Urinary bladder (tissue), 4 donors: ENCODE data around the gene CDC42. TPM values are rescaled to one million over a fixed set of nuclear protein-coding genes. Genes with fewer than 3 reads are reported as not detected.

ENCODE experiments used
- DNase-seq: peaks from one replicate; pipeline ENCODE4 v3.0.0-alpha.2; 2015; ENCODE audit errors: extremely low spot score
- H3K27ac ChIP-seq: one replicate; pipeline ENCODE4 v1.5.1; 2013; ENCODE audit warnings: low read depth, mild to moderate bottlenecking, moderate library complexity
- H3K36me3 ChIP-seq: one replicate; pipeline ENCODE4 v1.6.1; 2013; ENCODE audit warnings: mild to moderate bottlenecking, moderate library complexity; ENCODE audit not compliant: insufficient read depth
- H3K4me1 ChIP-seq: one replicate; pipeline ENCODE4 v1.6.1; 2013; ENCODE audit warnings: mild to moderate bottlenecking, moderate library complexity; ENCODE audit not compliant: insufficient read depth
- H3K4me3 ChIP-seq: one replicate; pipeline ENCODE4 v1.5.1; 2013; ENCODE audit warnings: low read depth, low read length
- WGBS: extraction: QIAGEN DNeasy Blood & Tissue Kit; methylation state at CpG from one replicate; pipeline ENCODE4 v1.1.7; 2013; 5-methylcytosine and 5-hydroxymethylcytosine counted together
- polyA plus RNA-seq: library from polyadenylated mRNA; stranded (reverse); fragments of 200-250 nt; gene quantifications from one replicate; pipeline ENCODE4 v1.2.3, GENCODE V29; 2013
- total RNA-seq: library from RNA; depleted of rRNA; stranded (reverse); fragments of >200 nt; gene quantifications from one replicate; pipeline ENCODE4 v1.2.3, GENCODE V29; 2014
- donor health status: healthy with polysubstance abuse.
- donor health status: healthy.

The CDC42 gene
- total and polyA plus RNA-seq, 2 donors = 167 to 493 TPM

- no peaks in the 10 kb centered on the region for H3K4me1 ChIP-seq
- 87% methylated on average over 12 of the region's 12 CpGs for WGBS
- H3K4me3 ChIP-seq = no peak overlapping the region
- no peaks in the 10 kb centered on the region for H3K36me3 ChIP-seq
- no peak for DNase-seq
- no peak overlapping the region for H3K27ac ChIP-seq
These were observed 74.0 kb downstream of the CDC42 start for GRCh38 chr1:22126531-22126930.

- no peaks in the 10 kb centered on the region for H3K4me1 ChIP-seq
- no peak overlapping the region for H3K4me3 ChIP-seq
- no peak for DNase-seq
- WGBS = 87% methylated on average over 6 of the region's 6 CpGs
- H3K27ac ChIP-seq = no peak overlapping the region
- no peaks in the 10 kb centered on the region for H3K36me3 ChIP-seq
These were observed 74.7 kb downstream of the CDC42 start for GRCh38 chr1:22127248-22127647.

GRCh38 chr1:22127731-22128130 lies 75.2 kb downstream of the CDC42 start:
- Histone ChIP-seq H3K4me1 (no peaks in the 10 kb centered on the region), H3K36me3 (no peaks in the 10 kb centered on the region)
- 88% methylated on average over 3 of the region's 3 CpGs for WGBS

GRCh38 chr1:22128392-22128791 lies 75.9 kb downstream of the CDC42 start:
- WGBS = 76% methylated on average over 12 of the region's 12 CpGs
- H3K4me1 ChIP-seq = no peaks in the 10 kb centered on the region
- no peak for DNase-seq
- no peak overlapping the region for H3K27ac ChIP-seq
- H3K4me3 ChIP-seq = no peak overlapping the region
- H3K36me3 ChIP-seq = no peaks in the 10 kb centered on the region

More at GRCh38 chr1:22127731-22128130, 75.2 kb downstream of the CDC42 start:
- Histone ChIP-seq H3K4me3 (no peak overlapping the region), H3K27ac (no peak overlapping the region)
- DNase-seq = no peak

GRCh38 chr1:22129501-22130117 lies 77.1 kb downstream of the CDC42 start:
- Histone ChIP-seq H3K36me3 (no peaks in the 10 kb centered on the region), H3K4me3 (no peak overlapping the region), H3K4me1 (no peaks in the 10 kb centered on the region), H3K27ac (no peak overlapping the region)
- WGBS = 94% methylated on average over 29 of the region's 29 CpGs
- no peak for DNase-seq

- no peak overlapping the region for H3K4me3 ChIP-seq
- DNase-seq = no peak
- H3K36me3 ChIP-seq = no peaks in the 10 kb centered on the region
- no peaks in the 10 kb centered on the region for H3K4me1 ChIP-seq
- WGBS = 93% methylated on average over 4 of the region's 4 CpGs
- no peak overlapping the region for H3K27ac ChIP-seq
These were observed 78.6 kb downstream of the CDC42 start for GRCh38 chr1:22131062-22131461.

- DNase-seq = no peak
- H3K36me3 ChIP-seq = no peaks in the 10 kb centered on the region
- H3K27ac ChIP-seq = no peak overlapping the region
- H3K4me3 ChIP-seq = no peak overlapping the region
- WGBS = 35% methylated on average over 10 of the region's 10 CpGs
- no peaks in the 10 kb centered on the region for H3K4me1 ChIP-seq
These were observed 79.5 kb downstream of the CDC42 start for GRCh38 chr1:22131875-22132486.

GRCh38 chr1:22132517-22133235 lies 80.2 kb downstream of the CDC42 start:
- H3K4me1 ChIP-seq = no peaks in the 10 kb centered on the region
- H3K36me3 ChIP-seq = no peaks in the 10 kb centered on the region
- H3K27ac ChIP-seq = no peak overlapping the region
- WGBS = 62% methylated on average over 15 of the region's 15 CpGs
- no peak for DNase-seq
- no peak overlapping the region for H3K4me3 ChIP-seq

GRCh38 chr1:22133247-22133930 lies 80.9 kb downstream of the CDC42 start:
- DNase-seq = no peak
- Histone ChIP-seq H3K27ac (no peak overlapping the region), H3K36me3 (no peaks in the 10 kb centered on the region), H3K4me3 (no peak overlapping the region), H3K4me1 (no peaks in the 10 kb centered on the region)
- 78% methylated on average over 16 of the region's 16 CpGs for WGBS

- no peaks in the 10 kb centered on the region for H3K36me3 ChIP-seq
- no peak for DNase-seq
- H3K27ac ChIP-seq = no peak overlapping the region
- WGBS = 44% methylated on average over 15 of the region's 15 CpGs
- no peaks in the 10 kb centered on the region for H3K4me1 ChIP-seq
- H3K4me3 ChIP-seq = no peak overlapping the region
These were observed 81.4 kb downstream of the CDC42 start for GRCh38 chr1:22133931-22134324.

GRCh38 chr1:22137004-22137720 lies 84.7 kb downstream of the CDC42 start:
- H3K36me3 ChIP-seq = no peaks in the 10 kb centered on the region
- peak overlapping the region; percentile 69 for H3K27ac ChIP-seq
- WGBS = 36% methylated on average over 16 of the region's 16 CpGs
- no peaks in the 10 kb centered on the region for H3K4me1 ChIP-seq
- peak; percentile 80 for DNase-seq
- H3K4me3 ChIP-seq = no peak overlapping the region

- Histone ChIP-seq H3K27ac (no peak overlapping the region), H3K36me3 (no peaks in the 10 kb centered on the region), H3K4me1 (no peaks in the 10 kb centered on the region), H3K4me3 (no peak overlapping the region)
- DNase-seq = no peak
- 87% methylated on average over 15 of the region's 15 CpGs for WGBS
These were observed 86.6 kb downstream of the CDC42 start for GRCh38 chr1:22139066-22139594.

GRCh38 chr1:22139817-22140216 lies 87.3 kb downstream of the CDC42 start:
- WGBS = 93% methylated on average over 12 of the region's 12 CpGs

More at GRCh38 chr1:22139817-22140216, 87.3 kb downstream of the CDC42 start:
- Histone ChIP-seq H3K4me3 (no peak overlapping the region), H3K4me1 (no peaks in the 10 kb centered on the region), H3K36me3 (no peaks in the 10 kb centered on the region), H3K27ac (no peak overlapping the region)
- DNase-seq = no peak
